Mucosa of descending colon (tissue), 3 donors: Measurements from ENCODE around the gene RORC. TPM values are rescaled to one million over a fixed set of nuclear protein-coding genes. Genes with fewer than 3 reads are reported as not detected.

Experiments used
- ATAC-seq: fragments of 200-7000 bp; cut with Tn5 transposase; one replicate; pipeline ENCODE4 v1.9.1; 2020; ENCODE audit warnings: mild to moderate bottlenecking, moderate library complexity
- DNase-seq, 3 donors: peaks; one replicate each; pipeline ENCODE4 v3.0.0-alpha.2; 2020
- H3K36me3 ChIP-seq: fragments of 200-600 bp; one replicate; pipeline ENCODE4 v1.8.0; 2021; ENCODE audit warnings: low read depth, mild to moderate bottlenecking
- H3K4me1 ChIP-seq: fragments of 200-600 bp; one replicate; pipeline ENCODE4 v1.8.0; 2021; ENCODE audit warnings: low read depth, mild to moderate bottlenecking
- H3K4me3 ChIP-seq: fragments of 200-600 bp; one replicate; pipeline ENCODE4 v1.8.0; 2021; ENCODE audit warnings: mild to moderate bottlenecking
- H3K9me3 ChIP-seq: fragments of 200-600 bp; one replicate; pipeline ENCODE4 v1.8.0; 2021; ENCODE audit warnings: mild to moderate bottlenecking
- intact Hi-C, 2 donors: fragments of 100-400 bp; cut with DNase I in 1 of 2; cut with micrococcal nuclease in 1 of 2; formaldehyde crosslinking; loops; one replicate each; pipeline versions ENCODE4 v1.11.0 to v1.11.1; 2022; cut with DNase I, micrococcal nuclease
- total RNA-seq, 3 donors: library from RNA; stranded (reverse); fragmentation: NEBNext Ultra II Directional in 2 of 3; extraction: Animal tissue kit (Norgen Biotek cat#: 25700) in 2 of 3; gene quantifications; one replicate each; pipeline versions ENCODE4 v1.2.1 to v1.2.4, GENCODE V29; 2021 to 2023
- TF ChIP-seq, protein P1 (sequence below): fragments of 200-600 bp; IDR thresholded peaks from one replicate; pipeline ENCODE4 v1.8.0; 2022; ENCODE audit warnings: antibody characterized with exemption, mild to moderate bottlenecking
- donor health status: DM: no; HTN: no; CAD: no; lungs with moderate emphysema.
- donor health status: DM: no; HTN: no; CAD: no.
- donor health status: DM: no; HTN: yes; CAD: no.

The RORC gene
- total RNA-seq, 3 donors from 2014 or later: 9.5 to 29.5 (median 17.7) TPM

GRCh38 chr1:151831256-151831591 is 378 bp downstream of the RORC start:
- TF ChIP-seq, protein P1, sequence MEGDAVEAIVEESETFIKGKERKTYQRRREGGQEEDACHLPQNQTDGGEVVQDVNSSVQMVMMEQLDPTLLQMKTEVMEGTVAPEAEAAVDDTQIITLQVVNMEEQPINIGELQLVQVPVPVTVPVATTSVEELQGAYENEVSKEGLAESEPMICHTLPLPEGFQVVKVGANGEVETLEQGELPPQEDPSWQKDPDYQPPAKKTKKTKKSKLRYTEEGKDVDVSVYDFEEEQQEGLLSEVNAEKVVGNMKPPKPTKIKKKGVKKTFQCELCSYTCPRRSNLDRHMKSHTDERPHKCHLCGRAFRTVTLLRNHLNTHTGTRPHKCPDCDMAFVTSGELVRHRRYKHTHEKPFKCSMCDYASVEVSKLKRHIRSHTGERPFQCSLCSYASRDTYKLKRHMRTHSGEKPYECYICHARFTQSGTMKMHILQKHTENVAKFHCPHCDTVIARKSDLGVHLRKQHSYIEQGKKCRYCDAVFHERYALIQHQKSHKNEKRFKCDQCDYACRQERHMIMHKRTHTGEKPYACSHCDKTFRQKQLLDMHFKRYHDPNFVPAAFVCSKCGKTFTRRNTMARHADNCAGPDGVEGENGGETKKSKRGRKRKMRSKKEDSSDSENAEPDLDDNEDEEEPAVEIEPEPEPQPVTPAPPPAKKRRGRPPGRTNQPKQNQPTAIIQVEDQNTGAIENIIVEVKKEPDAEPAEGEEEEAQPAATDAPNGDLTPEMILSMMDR: no peak
- ATAC-seq (no peak), DNase-seq (no peak)
- no peak overlapping the region for H3K4me3 ChIP-seq
- H3K4me1 ChIP-seq: peaks cover 20% of the 10 kb centered on the region
- no peaks in the 10 kb centered on the region for H3K9me3 ChIP-seq
- intact Hi-C loops: no loop called here
- no peaks in the 10 kb centered on the region for H3K36me3 ChIP-seq

DNA sequence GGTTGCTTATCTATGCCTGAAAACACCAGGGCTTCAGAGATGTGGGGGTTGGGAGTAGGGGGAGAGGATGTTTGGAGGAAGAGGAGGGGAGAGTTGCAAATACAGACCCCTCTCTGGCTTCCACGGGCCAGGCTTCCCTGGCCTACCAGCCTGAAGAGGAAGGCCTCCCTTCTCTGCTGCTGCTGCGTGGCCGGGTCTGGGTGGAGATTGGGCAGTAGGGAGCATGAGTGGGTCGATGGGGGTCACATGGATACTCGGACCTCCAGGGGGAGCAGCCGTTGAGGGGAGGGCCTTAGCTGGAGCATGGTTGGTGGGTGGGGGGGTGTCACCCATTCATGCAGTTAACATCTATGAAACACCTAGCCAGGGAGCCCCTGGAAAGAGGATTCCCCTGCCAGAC is 1.5 kb downstream of the RORC start:
- ATAC-seq (no peak), DNase-seq (no peak)
- Histone ChIP-seq H3K4me3 (no peak overlapping the region), H3K4me1 (peaks cover 20% of the 10 kb centered on the region), H3K36me3 (no peaks in the 10 kb centered on the region), H3K9me3 (no peaks in the 10 kb centered on the region)
- TF ChIP-seq, protein P1: no peak
- intact Hi-C loops: no loop called here

- Histone ChIP-seq H3K9me3 (no peaks in the 10 kb centered on the region), H3K4me3 (no peak overlapping the region), H3K36me3 (no peaks in the 10 kb centered on the region), H3K4me1 (peaks cover 20% of the 10 kb centered on the region)
- DNase-seq (no peak), ATAC-seq (no peak)
- TF ChIP-seq, protein P1: no peak
- intact Hi-C loops: no loop called here
Measured at GRCh38 chr1:151829352-151830046, 2.1 kb downstream of the RORC start.

DNA sequence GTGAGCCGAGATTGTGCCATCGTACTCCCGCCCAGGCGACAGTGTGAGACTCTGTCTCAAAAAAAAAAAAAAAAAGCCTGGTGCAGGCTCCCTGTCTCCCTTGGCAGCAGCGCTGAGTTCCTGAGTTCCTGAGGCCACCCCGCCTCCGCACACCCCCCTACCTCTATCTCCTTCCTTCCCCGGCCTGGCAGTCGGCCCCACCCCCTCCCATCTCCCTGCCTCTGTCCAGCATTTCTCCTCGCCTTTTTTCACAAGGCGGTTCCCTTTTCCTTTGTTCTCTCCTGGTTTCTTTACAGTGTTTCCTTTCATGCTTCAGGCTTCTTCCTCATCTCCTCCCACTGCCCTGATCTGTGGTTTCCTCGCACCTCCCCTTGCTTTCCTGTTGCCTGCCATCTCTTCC is 2.7 kb downstream of the RORC start:
- TF ChIP-seq, protein P1: no peak
- no peak overlapping the region for H3K4me3 ChIP-seq
- DNase-seq: no peak
- H3K4me1 ChIP-seq: peaks cover 20% of the 10 kb centered on the region
- H3K36me3 ChIP-seq: no peaks in the 10 kb centered on the region
- intact Hi-C loops: no loop called here
- H3K9me3 ChIP-seq: no peaks in the 10 kb centered on the region
- ATAC-seq: no peak

GRCh38 chr1:151827853-151828252 is 3.7 kb downstream of the RORC start:
- no peak for ATAC-seq
- intact Hi-C loops: no loop called here
- no peak overlapping the region for H3K4me3 ChIP-seq
- H3K9me3 ChIP-seq: no peaks in the 10 kb centered on the region
- DNase-seq: no peak
- H3K4me1 ChIP-seq: peaks cover 9% of the 10 kb centered on the region
- no peaks in the 10 kb centered on the region for H3K36me3 ChIP-seq
- TF ChIP-seq, protein P1: no peak
